LNCAP (cell line): ENCODE measurements around the gene C1QTNF6.

Experiments
- CTCF ChIP-seq: fragments of 450-650 bp; IDR thresholded peaks from 2 replicates; pipeline ENCODE4 v1.5.1; 2017; ENCODE audit warnings: mild to moderate bottlenecking

Gene C1QTNF6

GRCh38 chr22:37148742-37149665, 39.0 kb downstream of the C1QTNF6 start:
- TF ChIP-seq CTCF = no peak

GRCh38 chr22:37148031-37148651, 39.9 kb downstream of the C1QTNF6 start:
- no peak for TF ChIP-seq CTCF

GRCh38 chr22:37147186-37147990, 40.7 kb downstream of the C1QTNF6 start:
- no peak for TF ChIP-seq CTCF

- no peak for TF ChIP-seq CTCF
Observed at GRCh38 chr22:37146507-37147180, 41.4 kb downstream of the C1QTNF6 start.

GRCh38 chr22:37146051-37146385, 42.0 kb downstream of the C1QTNF6 start:
- TF ChIP-seq CTCF = no peak

- TF ChIP-seq CTCF = no peak
Observed at GRCh38 chr22:37145180-37146050, 42.6 kb downstream of the C1QTNF6 start.
